Heart left ventricle (tissue), 16 donors: ENCODE measurements around the gene GRM7. TPM values are rescaled to one million over a fixed set of nuclear protein-coding genes. Genes with fewer than 3 reads are reported as not detected.

Source experiments
- ATAC-seq, 4 donors: fragments of 200-7000 bp; cut with Tn5 transposase; one replicate each; pipeline ENCODE4 v1.9.1; 2020 to 2022; ENCODE audit warnings: moderate library complexity in 4 of 4, mild to moderate bottlenecking in 3 of 4, moderate number of reproducible peaks in 1 of 4
- DNase-seq, 5 donors: peaks; one replicate each; pipeline ENCODE4 v3.0.0-alpha.2; 2020
- H3K27ac ChIP-seq, 12 donors: fragments of 200-600 bp; sonication (generic) in 4 of 12; one replicate each; pipeline versions ENCODE4 v1.5.0 to v1.8.0; 2016 to 2022; ENCODE audit warnings: mild to moderate bottlenecking in 2 of 12
- H3K27me3 ChIP-seq, 9 donors: fragments of 200-600 bp; sonication (generic) in 2 of 9; one replicate each; pipeline versions ENCODE4 v1.5.1 to v1.8.0; 2016 to 2022; ENCODE audit warnings: mild to moderate bottlenecking in 3 of 9
- H3K36me3 ChIP-seq, 9 donors: fragments of 200-600 bp; sonication (generic) in 2 of 9; one replicate each; pipeline versions ENCODE4 v1.5.0 to v1.8.0; 2018 to 2022; ENCODE audit warnings: mild to moderate bottlenecking in 2 of 9
- H3K4me1 ChIP-seq, 12 donors: fragments of 200-600 bp; sonication (generic) in 4 of 12; one replicate each; pipeline versions ENCODE4 v1.5.0 to v1.8.0; 2016 to 2022; ENCODE audit warnings: mild to moderate bottlenecking in 3 of 12
- H3K4me3 ChIP-seq, 12 donors: fragments of 200-600 bp; sonication (generic) in 4 of 12; one replicate each; pipeline versions ENCODE4 v1.5.0 to v1.8.0; 2017 to 2022; ENCODE audit warnings: mild to moderate bottlenecking in 9 of 12, moderate library complexity in 4 of 12
- H3K9me3 ChIP-seq, 12 donors: fragments of 200-600 bp; sonication (generic) in 4 of 12; one replicate each; pipeline versions ENCODE4 v1.5.0 to v1.8.0; 2016 to 2022; ENCODE audit warnings: mild to moderate bottlenecking in 1 of 12
- POLR2A ChIP-seq, 2 donors: fragments of 450-650 bp; IDR thresholded peaks; one replicate each; pipeline ENCODE4 v1.6.1; 2017; ENCODE audit warnings: antibody characterized with exemption in 2 of 2, mild to moderate bottlenecking in 2 of 2, moderate library complexity in 2 of 2
- WGBS, 4 donors: extraction: QIAGEN DNeasy Blood & Tissue Kit in 2 of 4; methylation state at CpG; one replicate each; pipeline versions ENCODE4 v1.1.5 to v1.1.7; 2013 to 2018; 5-methylcytosine and 5-hydroxymethylcytosine counted together
- intact Hi-C, 10 donors: fragments of 100-400 bp; cut with DNase I; formaldehyde crosslinking; loops; one replicate each; pipeline versions ENCODE4 v1.11.1 to v1.14.2; 2022
- polyA plus RNA-seq, 2 donors: library from polyadenylated mRNA; stranded (reverse); fragments of 200-250 nt; gene quantifications; one replicate each; pipeline ENCODE4 v1.2.3, GENCODE V29; 2013
- total RNA-seq, 9 donors: library from RNA; depleted of rRNA in 2 of 9; stranded (reverse); fragments of >200 nt in 2 of 9; fragmentation: NEBNext Ultra II Directional in 3 of 9; extraction: Animal tissue kit (Norgen Biotek cat#: 25700) in 3 of 9; gene quantifications; one replicate each; pipeline versions ENCODE4 v1.1.0 to v1.2.4, GENCODE V29; 2016 to 2023
- TF ChIP-seq, protein P1 (sequence below), 12 donors: fragments of 200-600 bp; sonication (generic) in 4 of 12; IDR thresholded peaks; one replicate each; pipeline versions ENCODE4 v1.5.0 to v1.8.0; 2018 to 2022; ENCODE audit warnings: antibody characterized with exemption in 12 of 12, mild to moderate bottlenecking in 5 of 12
- donor health status: ischemic (EF 13 %, LVEDD 7.1; RV severe dilation, severe dysfunction).
- donor health status: healthy with polysubstance abuse.
- donor health status: DM: no; HTN: yes; CAD: no.
- donor health status: DM: no; HTN: no; CAD: no.
- donor health status: ischemic (EF 25% LVEDD 6.9; RV normal size, moderate dysfunction).
- donor health status: ischemic (EF 25% LVEDD 5.7; RV mildly dilated, moderate dysfunction).
- donor health status: healthy.
- donor health status: DM: yes; HTN: yes; CAD: no.
- donor health status: ischemic (EF 35%, LVEDD 5.7; RV mildly dilated, moderate dysfunction).
- donor health status: nonischemic (EF 11% LVEDD 7.7; RV severe dilation, severe dysfunction).
- donor health status: DM: yes; HTN: yes; CAD: no.
- donor health status: PGD.
- donor health status: ischemic (EF 29% LVEDD 5.4; RV normal size, mild dysfunction).
- donor health status: nonischemic (EF 23%, LVEDD 6.1; RV moderate dilation, normal function).

The GRM7 gene
- total and polyA plus RNA-seq, 11 donors: not detected

DNA sequence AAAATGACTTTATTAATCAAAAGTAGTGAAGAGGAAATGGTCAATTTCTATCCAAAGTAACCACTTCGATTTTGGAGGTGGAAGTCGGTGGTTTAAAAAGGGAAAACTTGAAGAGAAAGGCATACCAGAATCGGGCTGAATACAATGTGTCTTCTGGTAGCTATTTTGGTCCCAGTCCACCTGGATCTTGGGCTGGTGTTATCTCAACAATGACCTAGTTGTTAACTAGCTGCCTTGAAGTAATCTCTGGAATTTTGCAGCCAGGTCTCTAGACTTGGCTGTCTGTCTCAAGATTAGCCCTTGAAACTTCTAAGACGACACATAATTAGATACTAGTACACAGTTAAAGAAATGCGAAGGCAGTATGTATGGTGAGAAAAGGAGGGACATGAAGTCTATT lies 409.8 kb downstream of the GRM7 start:
- DNase-seq (no peak), ATAC-seq (no peak)
- 49 to 60% (median 55%) methylated on average over 5 of the region's 5 CpGs for WGBS, 4 donors
- H3K27ac ChIP-seq: no peak overlapping the region
- H3K36me3 ChIP-seq: no peaks in the 10 kb centered on the region
- no peaks in the 10 kb centered on the region for H3K4me1 ChIP-seq
- intact Hi-C loops: no loop called here
- TF ChIP-seq POLR2A (IDR thresholded peaks at IDR 0.05): no peak
- TF ChIP-seq, protein P1, sequence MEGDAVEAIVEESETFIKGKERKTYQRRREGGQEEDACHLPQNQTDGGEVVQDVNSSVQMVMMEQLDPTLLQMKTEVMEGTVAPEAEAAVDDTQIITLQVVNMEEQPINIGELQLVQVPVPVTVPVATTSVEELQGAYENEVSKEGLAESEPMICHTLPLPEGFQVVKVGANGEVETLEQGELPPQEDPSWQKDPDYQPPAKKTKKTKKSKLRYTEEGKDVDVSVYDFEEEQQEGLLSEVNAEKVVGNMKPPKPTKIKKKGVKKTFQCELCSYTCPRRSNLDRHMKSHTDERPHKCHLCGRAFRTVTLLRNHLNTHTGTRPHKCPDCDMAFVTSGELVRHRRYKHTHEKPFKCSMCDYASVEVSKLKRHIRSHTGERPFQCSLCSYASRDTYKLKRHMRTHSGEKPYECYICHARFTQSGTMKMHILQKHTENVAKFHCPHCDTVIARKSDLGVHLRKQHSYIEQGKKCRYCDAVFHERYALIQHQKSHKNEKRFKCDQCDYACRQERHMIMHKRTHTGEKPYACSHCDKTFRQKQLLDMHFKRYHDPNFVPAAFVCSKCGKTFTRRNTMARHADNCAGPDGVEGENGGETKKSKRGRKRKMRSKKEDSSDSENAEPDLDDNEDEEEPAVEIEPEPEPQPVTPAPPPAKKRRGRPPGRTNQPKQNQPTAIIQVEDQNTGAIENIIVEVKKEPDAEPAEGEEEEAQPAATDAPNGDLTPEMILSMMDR (IDR thresholded peaks at IDR 0.05): no peak
- H3K27me3 ChIP-seq: no peaks in the 10 kb centered on the region
- H3K4me3 ChIP-seq: no peak overlapping the region
- peaks cover 0 to 4% (median 0%) of the 10 kb centered on the region in 12 donors for H3K9me3 ChIP-seq

DNA sequence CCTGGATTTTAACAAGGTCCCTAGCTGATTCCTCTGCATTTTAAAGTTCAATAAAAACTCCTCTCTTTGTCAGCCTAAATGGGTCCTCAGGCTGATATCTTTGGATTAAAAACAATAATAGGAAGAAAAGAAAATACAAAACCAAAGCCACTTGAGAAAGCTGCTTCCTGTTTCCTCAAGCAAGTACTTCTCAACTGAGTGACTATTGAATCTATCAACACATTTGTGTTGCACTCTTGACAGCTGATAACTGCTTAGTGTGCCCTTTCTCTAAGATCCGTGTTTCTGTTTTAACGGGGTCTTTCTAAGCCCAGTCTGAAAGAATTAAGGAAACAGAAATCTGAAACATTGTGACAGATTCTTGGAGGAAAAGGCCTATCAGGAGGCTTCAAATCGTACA lies 410.7 kb downstream of the GRM7 start:
- ATAC-seq (no peak), DNase-seq (no peak)
- Histone ChIP-seq H3K36me3 (no peaks in the 10 kb centered on the region), H3K27ac (no peak overlapping the region), H3K27me3 (no peaks in the 10 kb centered on the region), H3K9me3 (peaks cover 0 to 4% (median 0%) of the 10 kb centered on the region in 12 donors), H3K4me3 (no peak overlapping the region), H3K4me1 (no peaks in the 10 kb centered on the region)
- no peak for TF ChIP-seq POLR2A (IDR thresholded peaks at IDR 0.05)
- TF ChIP-seq, protein P1 (IDR thresholded peaks at IDR 0.05): no peak
- intact Hi-C loops: no loop called here
- WGBS, 4 donors: 23 to 30% (median 27%) methylated on average over 3 of the region's 3 CpGs

DNA sequence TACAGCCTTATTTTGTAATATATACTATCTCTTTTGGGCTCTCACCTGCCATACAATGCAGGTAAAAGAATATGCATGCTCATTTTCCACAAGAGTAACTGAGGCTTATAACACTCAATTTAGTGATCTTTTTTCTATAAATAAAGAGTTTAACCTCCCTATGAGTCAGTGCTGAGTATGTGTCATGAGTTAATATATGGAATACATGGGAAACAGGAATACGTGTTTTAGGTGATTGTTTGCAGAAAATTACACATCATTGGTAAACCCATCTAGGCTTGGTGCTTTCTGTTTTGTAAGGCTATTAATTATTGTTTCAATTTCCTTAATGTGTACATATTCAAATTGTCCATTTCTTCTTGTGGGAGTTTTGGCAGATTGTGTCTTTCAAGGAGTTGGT lies 411.3 kb downstream of the GRM7 start:
- no peaks in the 10 kb centered on the region for H3K36me3 ChIP-seq
- TF ChIP-seq POLR2A (IDR thresholded peaks at IDR 0.05): no peak
- TF ChIP-seq, protein P1 (IDR thresholded peaks at IDR 0.05): no peak
- no peak overlapping the region for H3K4me3 ChIP-seq
- H3K27ac ChIP-seq: no peak overlapping the region
- ATAC-seq: no peak
- WGBS, 4 donors: 84 to 92% (median 88%) methylated on average over 1 of the region's 1 CpG
- intact Hi-C loops: no loop called here
- H3K9me3 ChIP-seq: peaks cover 0 to 4% (median 0%) of the 10 kb centered on the region in 12 donors
- no peak for DNase-seq
- H3K27me3 ChIP-seq: no peaks in the 10 kb centered on the region
- H3K4me1 ChIP-seq: no peaks in the 10 kb centered on the region

DNA sequence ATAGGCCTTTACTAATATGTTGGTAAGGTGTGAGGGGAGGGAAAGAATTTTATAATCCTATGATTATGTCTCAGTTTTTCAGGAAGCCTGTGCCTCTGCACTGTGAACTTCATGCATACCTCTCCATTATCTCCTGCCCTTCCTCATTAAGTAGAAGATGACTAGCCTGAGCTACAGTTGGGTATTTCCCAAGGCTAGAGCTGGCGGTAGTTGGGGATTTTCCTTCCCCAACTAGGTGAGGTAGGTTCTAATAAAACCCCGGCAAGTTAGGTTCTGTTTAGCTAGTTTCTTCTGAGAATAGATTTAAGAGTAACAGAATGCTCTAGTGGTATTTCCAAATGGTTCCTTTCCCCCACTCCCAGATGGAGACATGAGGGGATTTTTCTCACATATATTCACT lies 414.5 kb downstream of the GRM7 start:
- H3K27ac ChIP-seq: no peak overlapping the region
- no peaks in the 10 kb centered on the region for H3K36me3 ChIP-seq
- TF ChIP-seq POLR2A (IDR thresholded peaks at IDR 0.05): no peak
- TF ChIP-seq, protein P1 (IDR thresholded peaks at IDR 0.05): no peak
- intact Hi-C loops: no loop called here
- H3K27me3 ChIP-seq: no peaks in the 10 kb centered on the region
- H3K9me3 ChIP-seq: peaks cover 0 to 4% (median 0%) of the 10 kb centered on the region in 12 donors
- H3K4me1 ChIP-seq: no peaks in the 10 kb centered on the region
- H3K4me3 ChIP-seq: no peak overlapping the region
- whole genome bisulfite sequencing, 4 donors: 93 to 100% (median 95%) methylated on average over 2 of the region's 2 CpGs
- DNase-seq (no peak), ATAC-seq (no peak)
